GM21423 (cell line): Measurements from ENCODE around the gene KRT23.

Experiments used
- ATAC-seq: cut with Tn5 transposase; IDR thresholded peaks from one replicate; pipeline ENCODE4 v1.9.1; 2021; ENCODE audit warnings: mild to moderate bottlenecking, moderate library complexity; ENCODE audit not compliant: unreplicated experiment

KRT23 gene

GRCh38 chr17:40873801-40874200, 63.6 kb downstream of the KRT23 start:
- no peak for ATAC-seq

- no peak for ATAC-seq
These were observed 64.2 kb downstream of the KRT23 start for GRCh38 chr17:40873255-40873654.
